K562 (cell line): ENCODE measurements around the gene TUBD1. TPM values are rescaled to one million over a fixed set of nuclear protein-coding genes. Genes with fewer than 3 reads are reported as not detected.
A peak's percentile ranks its signal among the peaks of the same experiment; 100 is the strongest.

ENCODE experiments used
- ATAC-seq: fragments of 200-7000 bp; cut with Tn5 transposase; 3 replicates; pipeline ENCODE4 v1.9.1; 2020; ENCODE audit warnings: moderate library complexity
- BruUV-seq: library from RNA; stranded (reverse); fragments of 400-500 nt; replicated peaks from 2 replicates; lab custom pipeline; 2021; lab: Mats Ljungman, UMichigan
- CTCF ChIA-PET: fragments of 300-600 bp; formaldehyde crosslinking; extraction: SDS; loops from one replicate; lab custom pipeline; 2021; ENCODE audit warnings: low intra/inter-chr PET ratio; lab: Yijun Ruan, JAX
- POLR2A ChIA-PET: fragments of 300-600, 350-650 bp; sonication (Branson Sonifier 250); formaldehyde crosslinking; extraction: SDS; loops from one replicate; lab custom pipeline; 2021; ENCODE audit warnings: antibody characterized with exemption, inconsistent platforms; lab: Yijun Ruan, JAX
- DNase-seq, 4 experiments: peaks; one replicate each; pipeline versions ENCODE4 v3.0.0 to v3.0.0-alpha.2; 2011 to 2018; ENCODE audit warnings: low spot score in 3 of 4, mixed read lengths in 3 of 4; ENCODE audit errors: extremely low read depth in 1 of 4
- FAIRE-seq: peaks from 2 replicates; lab custom pipeline; 2011; peaks lifted over from hg19 to GRCh38; lab: Jason Lieb, UNC
- H2AFZ ChIP-seq: 2 replicates; pipeline ENCODE4 v1.6.0; 2011; ENCODE audit warnings: low read depth, low read length, control low read depth, inconsistent platforms
- H3K27ac ChIP-seq: fragments of 200-600 bp; 3 replicates; pipeline ENCODE4 v1.8.0; 2011; ENCODE audit warnings: low read depth, mild to moderate bottlenecking, control low read depth, inconsistent platforms, low read length, moderate library complexity, mixed read lengths; ENCODE audit errors: extremely low read depth
- H3K27me3 ChIP-seq, 2 experiments: fragments of 300-600 bp in 1 of 2; 2 replicates in 1 of 2; 3 replicates in 1 of 2; pipeline versions ENCODE4 v1.6.0 to v1.8.0; 2011; ENCODE audit warnings: inconsistent platforms in 2 of 2, low read length in 2 of 2, mild to moderate bottlenecking in 1 of 2, mixed read lengths in 1 of 2, moderate library complexity in 1 of 2; ENCODE audit not compliant: control insufficient read depth in 2 of 2, insufficient read depth in 2 of 2
- H3K36me3 ChIP-seq: fragments of 300-600 bp; 3 replicates; pipeline ENCODE4 v1.8.0; 2011; ENCODE audit warnings: mild to moderate bottlenecking, low read length, inconsistent platforms; ENCODE audit not compliant: control insufficient read depth, insufficient read depth
- H3K4me1 ChIP-seq, 2 experiments: fragments of 200-600 bp in 1 of 2; replicated peaks in 1 of 2; 2 replicates in 1 of 2; 3 replicates in 1 of 2; pipeline versions ENCODE4 v1.5.1 to v1.8.0; 2011; ENCODE audit warnings: inconsistent platforms in 2 of 2, low read length in 2 of 2, mild to moderate bottlenecking in 1 of 2, mixed read lengths in 1 of 2, moderate library complexity in 1 of 2; ENCODE audit not compliant: control insufficient read depth in 2 of 2, insufficient read depth in 2 of 2
- H3K4me2 ChIP-seq: 2 replicates; pipeline ENCODE4 v1.6.1; 2011; ENCODE audit warnings: low read length, control low read depth, inconsistent platforms, mixed read lengths; ENCODE audit not compliant: insufficient read depth
- H3K4me3 ChIP-seq: fragments of 200-600 bp; sonication (generic), shearing (Covaris generic); 2 replicates; pipeline ENCODE4 v1.5.1; 2016; ENCODE audit warnings: control low read depth, inconsistent platforms
- H3K79me2 ChIP-seq: fragments of 200-600 bp; 3 replicates; pipeline ENCODE4 v1.8.0; 2011; ENCODE audit warnings: low read length, inconsistent platforms; ENCODE audit not compliant: control insufficient read depth, insufficient read depth
- H3K9ac ChIP-seq, 2 experiments: 2 replicates each; pipeline versions ENCODE4 v1.6.0 to v1.6.1; 2011; ENCODE audit warnings: low read depth in 2 of 2, low read length in 2 of 2, control low read depth in 1 of 2, inconsistent platforms in 1 of 2, mild to moderate bottlenecking in 1 of 2, mixed read lengths in 1 of 2; ENCODE audit not compliant: insufficient read depth in 1 of 2
- H3K9me1 ChIP-seq: one replicate; pipeline ENCODE4 v1.6.0; 2011; ENCODE audit warnings: inconsistent platforms, mild to moderate bottlenecking, low read length, moderate library complexity; ENCODE audit not compliant: control insufficient read depth, insufficient read depth
- H3K9me3 ChIP-seq: replicated peaks from 2 replicates; pipeline ENCODE4 v1.5.1; 2011; ENCODE audit warnings: low read depth, low read length, inconsistent platforms; ENCODE audit not compliant: control insufficient read depth, insufficient read depth
- H4K20me1 ChIP-seq: replicated peaks from 2 replicates; pipeline ENCODE4 v1.6.1; 2011; ENCODE audit warnings: low read length, inconsistent platforms, mixed read lengths; ENCODE audit not compliant: control insufficient read depth, insufficient read depth
- ELF1 ChIP-seq: fragments of 200-800 bp; sonication (Bioruptor generic); IDR thresholded peaks from 2 replicates; pipeline ENCODE4 v1.6.1; 2016; ENCODE audit warnings: missing genetic modification characterization, missing compliant biosample characterization
- EZH2 ChIP-seq: IDR thresholded peaks from 2 replicates; pipeline ENCODE4 v1.6.1; 2012; ENCODE audit warnings: low read depth, mild to moderate bottlenecking, inconsistent platforms, low read length, borderline replicate concordance
- WGBS: fragments of 100-300 bp; shearing (Covaris generic); methylation state at CpG from one replicate; pipeline ENCODE4 v1.1.6; 2016; ENCODE audit warnings: low coverage, mixed read lengths; ENCODE audit not compliant: insufficient coverage; ENCODE audit errors: missing lambda C conversion rate; 5-methylcytosine and 5-hydroxymethylcytosine counted together
- in situ Hi-C: fragments of 300-500 bp; cut with MboI; formaldehyde crosslinking; loops from 4 replicates; pipeline ENCODE4 v1.15.0; 2018; ENCODE audit warnings: inconsistent platforms, mixed read lengths
- intact Hi-C: fragments of 100-400 bp; cut with micrococcal nuclease; formaldehyde crosslinking; loops from 2 replicates; pipeline ENCODE4 v1.14.2; 2022
- polyA plus RNA-seq, 8 experiments: library from polyadenylated mRNA; depleted of rRNA in 4 of 8; stranded (reverse) in 5 of 8; unstranded in 3 of 8; fragments of >200 nt; fragmentation: Nextera tagmentation in 2 of 8; fragmentation: Illumina TruSeq in 1 of 8; extraction: Ambion mirVana in 2 of 8; extraction: Trizol in 1 of 8; gene quantifications; 2 replicates each; pipeline versions ENCODE4 v1.2.1 to v1.2.3, GENCODE V29; 2011 to 2014; ENCODE audit warnings: inconsistent platforms in 1 of 8, missing spikeins in 1 of 8
- total RNA-seq, 7 experiments: library from RNA; depleted of rRNA in 6 of 7; stranded (reverse); fragments of >200 nt in 6 of 7; fragmentation: Illumina TruSeq in 2 of 7; extraction: Trizol in 2 of 7; gene quantifications; 2 replicates each; pipeline versions ENCODE4 v1.2.1 to v1.2.3, GENCODE V29; 2011 to 2021; ENCODE audit warnings: low replicate concordance in 1 of 7
- TF ChIP-seq, protein P1 (sequence below): fragments of 450-650 bp; formaldehyde crosslinking; conservative IDR thresholded peaks from 2 replicates; pipeline ENCODE4 v1.4.0; 2022; ENCODE audit warnings: mild to moderate bottlenecking, missing genetic modification characterization
- TF ChIP-seq, protein P2 (sequence below): sonication (generic); formaldehyde crosslinking; IDR thresholded peaks from 2 replicates; pipeline ENCODE4 v1.8.0; 2022; ENCODE audit warnings: missing genetic modification reagents, mild to moderate bottlenecking, borderline replicate concordance
- TF ChIP-seq, protein P3 (sequence below), 2 experiments: fragments of 250-450 bp in 1 of 2; fragments of 450-650 bp in 1 of 2; sonication (Bioruptor Pico) in 1 of 2; IDR thresholded peaks; 2 replicates each; pipeline versions ENCODE4 v1.6.1 to v1.8.0; 2016 to 2021; ENCODE audit warnings: mild to moderate bottlenecking in 2 of 2, moderate library complexity in 2 of 2, missing compliant biosample characterization in 1 of 2, missing genetic modification characterization in 1 of 2

The TUBD1 gene
- total and polyA plus RNA-seq, 9 of the 15 experiments (the other 6 are each of a cell fraction or from before 2014, with no cell fraction given), result 10.8 to 35.3 (median 17.9) TPM

DNA sequence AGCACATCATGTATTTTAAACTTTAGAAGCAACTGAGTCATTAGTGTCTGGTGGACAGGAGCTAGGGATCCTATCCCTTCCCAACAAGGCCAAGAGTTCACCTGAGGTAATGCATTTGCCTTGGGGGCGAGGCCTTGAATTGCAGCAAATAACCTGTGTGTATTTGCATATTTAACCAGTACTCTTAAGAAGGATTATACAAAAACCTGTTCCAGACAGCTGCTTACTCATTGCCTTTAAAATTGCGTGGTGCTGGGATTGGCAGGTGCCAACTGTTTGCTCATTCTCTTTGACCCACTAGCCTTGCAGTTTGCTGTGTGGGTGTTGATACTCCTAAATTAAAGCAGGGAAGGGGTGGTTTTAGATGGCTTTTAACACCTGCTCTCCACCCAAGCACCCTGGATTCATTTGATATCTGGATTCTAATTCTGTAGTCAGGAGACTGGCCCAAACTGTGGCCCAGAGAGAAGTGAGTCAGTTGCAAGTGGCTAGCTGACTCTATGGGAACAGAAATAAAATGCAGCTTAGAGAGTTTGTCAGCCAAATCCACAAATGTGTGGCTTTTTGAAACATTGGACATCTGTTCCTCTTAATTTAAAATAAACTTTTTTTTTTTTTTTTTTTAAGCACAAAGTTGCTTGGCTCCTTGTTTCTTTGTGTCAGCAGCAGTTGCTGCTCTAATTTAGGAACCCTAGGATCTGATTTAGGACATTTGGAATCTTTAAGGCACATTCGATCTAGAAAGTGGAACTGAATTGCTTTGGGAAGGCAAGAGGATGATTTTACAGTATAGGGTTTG lies 46.9 kb downstream of the TUBD1 start (continued):
- TF ChIP-seq, protein P1, sequence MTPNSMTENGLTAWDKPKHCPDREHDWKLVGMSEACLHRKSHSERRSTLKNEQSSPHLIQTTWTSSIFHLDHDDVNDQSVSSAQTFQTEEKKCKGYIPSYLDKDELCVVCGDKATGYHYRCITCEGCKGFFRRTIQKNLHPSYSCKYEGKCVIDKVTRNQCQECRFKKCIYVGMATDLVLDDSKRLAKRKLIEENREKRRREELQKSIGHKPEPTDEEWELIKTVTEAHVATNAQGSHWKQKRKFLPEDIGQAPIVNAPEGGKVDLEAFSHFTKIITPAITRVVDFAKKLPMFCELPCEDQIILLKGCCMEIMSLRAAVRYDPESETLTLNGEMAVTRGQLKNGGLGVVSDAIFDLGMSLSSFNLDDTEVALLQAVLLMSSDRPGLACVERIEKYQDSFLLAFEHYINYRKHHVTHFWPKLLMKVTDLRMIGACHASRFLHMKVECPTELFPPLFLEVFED (CRISPR knock-in tag), result 0 out of 2 replicates have a peak, but pooled peaks have one; percentile 11
- TF ChIP-seq, protein P2, sequence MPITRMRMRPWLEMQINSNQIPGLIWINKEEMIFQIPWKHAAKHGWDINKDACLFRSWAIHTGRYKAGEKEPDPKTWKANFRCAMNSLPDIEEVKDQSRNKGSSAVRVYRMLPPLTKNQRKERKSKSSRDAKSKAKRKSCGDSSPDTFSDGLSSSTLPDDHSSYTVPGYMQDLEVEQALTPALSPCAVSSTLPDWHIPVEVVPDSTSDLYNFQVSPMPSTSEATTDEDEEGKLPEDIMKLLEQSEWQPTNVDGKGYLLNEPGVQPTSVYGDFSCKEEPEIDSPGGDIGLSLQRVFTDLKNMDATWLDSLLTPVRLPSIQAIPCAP (CRISPR knock-in tag), result 0 out of 2 replicates have a peak, but pooled peaks have one; percentile 37
- TF ChIP-seq ELF1 (tag) (no peak), EZH2 (no peak)

DNA sequence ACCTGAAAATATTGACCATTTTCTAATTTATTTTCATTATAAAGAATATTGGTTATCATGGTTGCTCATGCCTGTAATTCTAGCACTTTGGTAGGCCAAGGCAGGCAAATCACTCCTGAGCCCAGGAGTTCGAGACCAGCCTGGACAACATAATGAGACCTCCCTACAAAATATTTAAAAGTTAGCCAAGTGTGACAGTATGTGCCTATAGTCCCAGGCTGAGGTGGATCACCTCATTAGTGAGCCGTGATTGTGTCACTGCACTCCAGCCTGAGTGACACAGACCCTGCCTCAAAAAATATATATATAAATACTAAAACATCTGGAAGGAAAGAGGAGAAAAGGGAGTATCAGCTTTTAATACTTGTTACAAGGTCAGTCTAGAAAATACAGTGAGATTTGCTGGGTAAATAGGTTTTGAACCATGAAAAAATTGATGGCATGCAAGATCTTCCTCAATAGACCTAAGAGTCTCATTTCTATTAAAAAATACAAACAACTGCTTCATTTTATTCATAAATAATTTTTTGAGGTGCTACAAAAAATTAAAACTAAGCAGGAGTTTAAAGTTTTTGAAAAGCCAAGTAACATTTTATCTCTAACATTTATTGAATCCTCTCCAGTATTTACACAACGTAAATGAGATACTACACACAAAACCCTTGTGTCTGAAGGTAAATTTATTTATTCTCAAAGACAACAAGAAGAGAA lies 47.7 kb downstream of the TUBD1 start:
- POLR2A ChIA-PET, result interaction anchor here (0.6 to 2.0 kb wide), 4 partner anchors 16 to 560 kb away, joined by 3 to 13 read pairs (median 4); no protein-coding TSS in a partner anchor
- in situ Hi-C loops, result loop anchor here (5.0 kb wide), 1 partner anchor 88 kb away; no protein-coding TSS in a partner anchor
- H3K79me2 ChIP-seq, result peaks cover 34% of the 10 kb centered on the region
- peak overlapping the region in 1 of 2 experiments; percentile 19; a peak in 1 of 4 replicates for H3K9ac ChIP-seq
- H3K9me1 ChIP-seq, result no peaks in the 10 kb centered on the region
- intact Hi-C loops, result no loop called here
- no peak overlapping the region for H2AFZ ChIP-seq
- CTCF ChIA-PET, result no interaction called here
- no peaks in the 10 kb centered on the region for H3K9me3 ChIP-seq
- H3K27me3 ChIP-seq, result no peaks in the 10 kb centered on the region
- DNase-seq (no peak), ATAC-seq (no peak), FAIRE-seq (no peak)
- no peak overlapping the region for H3K4me2 ChIP-seq
- WGBS, result 67% methylated on average over 3 of the region's 3 CpGs
- no peaks in the 10 kb centered on the region for H4K20me1 ChIP-seq
- peaks cover 22% of the 10 kb centered on the region for H3K36me3 ChIP-seq
- no peak overlapping the region for H3K4me3 ChIP-seq
- H3K4me1 ChIP-seq, result peaks cover 20 to 42% of the 10 kb centered on the region in 2 experiments
- H3K27ac ChIP-seq, result peak overlapping the region; percentile 38; the same call in 1 of the 3 replicates
- no TSS peak for BruUV-seq
- TF ChIP-seq, protein P3, sequence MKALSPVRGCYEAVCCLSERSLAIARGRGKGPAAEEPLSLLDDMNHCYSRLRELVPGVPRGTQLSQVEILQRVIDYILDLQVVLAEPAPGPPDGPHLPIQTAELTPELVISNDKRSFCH (CRISPR knock-in tag; IDR thresholded peaks at IDR 0.05), result no peak
- TF ChIP-seq, protein P3 (tag; IDR thresholded peaks at IDR 0.05), result no peak
